Endothelial cell (in vitro differentiated cells): Measurements from ENCODE around the gene RPS6KA2. TPM values are rescaled to one million over a fixed set of nuclear protein-coding genes. Genes with fewer than 3 reads are reported as not detected.

Experiments used
- DNase-seq: peaks from one replicate; pipeline ENCODE4 v3.0.0; 2021; ENCODE audit warnings: low spot score
- H3K27ac Mint-ChIP-seq: one replicate; pipeline ENCODE4 v1.8.0; 2021; ENCODE audit warnings: mixed read lengths, inconsistent platforms; ENCODE audit not compliant: unreplicated experiment
- H3K27me3 Mint-ChIP-seq: one replicate; pipeline ENCODE4 v1.8.0; 2021; ENCODE audit warnings: mild to moderate bottlenecking, moderate library complexity, mixed read lengths, inconsistent platforms; ENCODE audit not compliant: unreplicated experiment
- H3K36me3 Mint-ChIP-seq: one replicate; pipeline ENCODE4 v1.8.0; 2021; ENCODE audit warnings: mild to moderate bottlenecking, low read depth, mixed read lengths, inconsistent platforms; ENCODE audit not compliant: unreplicated experiment
- H3K4me1 Mint-ChIP-seq: one replicate; pipeline ENCODE4 v1.8.0; 2021; ENCODE audit warnings: mild to moderate bottlenecking, mixed read lengths, inconsistent platforms; ENCODE audit not compliant: unreplicated experiment
- H3K4me3 Mint-ChIP-seq: one replicate; pipeline ENCODE4 v1.8.0; 2021; ENCODE audit warnings: mild to moderate bottlenecking, mixed read lengths, inconsistent platforms; ENCODE audit not compliant: unreplicated experiment
- H3K9me3 Mint-ChIP-seq: one replicate; pipeline ENCODE4 v1.8.0; 2021; ENCODE audit warnings: mixed read lengths, inconsistent platforms; ENCODE audit not compliant: unreplicated experiment
- CTCF ChIP-seq: fragments of 200-600 bp; sonication (generic); IDR thresholded peaks from one replicate; pipeline ENCODE4 v1.5.0; 2021; ENCODE audit warnings: antibody characterized with exemption; ENCODE audit not compliant: unreplicated experiment
- total RNA-seq: library from RNA; stranded (reverse); fragmentation: NEBNext Ultra II Directional; extraction: Animal tissue kit (Norgen Biotek cat#: 25700); gene quantifications from one replicate; pipeline ENCODE4 v1.2.1, GENCODE V29; 2021; ENCODE audit not compliant: unreplicated experiment

RPS6KA2 gene
- total RNA-seq, 1 donor from 2014 or later: 105 TPM

GRCh38 chr6:166492092-166492741 is 134.8 kb downstream of the RPS6KA2 start:
- no peak overlapping the region for H3K4me3 Mint-ChIP-seq
- peaks cover 5% of the 10 kb centered on the region for H3K27me3 Mint-ChIP-seq
- peaks cover 49% of the 10 kb centered on the region for H3K36me3 Mint-ChIP-seq
- peaks cover 37% of the 10 kb centered on the region for H3K4me1 Mint-ChIP-seq
- no peaks in the 10 kb centered on the region for H3K9me3 Mint-ChIP-seq
- TF ChIP-seq CTCF: no peak
- H3K27ac Mint-ChIP-seq: no peak overlapping the region
- no peak for DNase-seq

- no peak overlapping the region for H3K27ac Mint-ChIP-seq
- H3K9me3 Mint-ChIP-seq: no peaks in the 10 kb centered on the region
- peaks cover 5% of the 10 kb centered on the region for H3K27me3 Mint-ChIP-seq
- H3K36me3 Mint-ChIP-seq: peaks cover 51% of the 10 kb centered on the region
- no peak for DNase-seq
- H3K4me1 Mint-ChIP-seq: peaks cover 38% of the 10 kb centered on the region
- peak overlapping the region; percentile 50 for H3K4me3 Mint-ChIP-seq
- no peak for TF ChIP-seq CTCF
These were observed 136.2 kb downstream of the RPS6KA2 start for GRCh38 chr6:166490671-166491500.

GRCh38 chr6:166489301-166490155 is 137.5 kb downstream of the RPS6KA2 start:
- H3K27ac Mint-ChIP-seq: peak overlapping the region; percentile 71
- H3K4me3 Mint-ChIP-seq: peak overlapping the region; percentile 63
- no peaks in the 10 kb centered on the region for H3K9me3 Mint-ChIP-seq
- no peak for DNase-seq
- TF ChIP-seq CTCF: no peak
- peaks cover 37% of the 10 kb centered on the region for H3K4me1 Mint-ChIP-seq
- H3K27me3 Mint-ChIP-seq: peaks cover 5% of the 10 kb centered on the region
- peaks cover 54% of the 10 kb centered on the region for H3K36me3 Mint-ChIP-seq

GRCh38 chr6:166488701-166489100 is 138.3 kb downstream of the RPS6KA2 start:
- Mint-ChIP-seq H3K27ac (no peak overlapping the region), H3K27me3 (peaks cover 5% of the 10 kb centered on the region)

More at GRCh38 chr6:166488701-166489100, 138.3 kb downstream of the RPS6KA2 start:
- Mint-ChIP-seq H3K4me3 (no peak overlapping the region), H3K36me3 (peaks cover 53% of the 10 kb centered on the region), H3K9me3 (no peaks in the 10 kb centered on the region), H3K4me1 (peaks cover 39% of the 10 kb centered on the region)
- TF ChIP-seq CTCF: no peak
- no peak for DNase-seq
